Measurements from ENCODE around the gene NCAM1.

Gene NCAM1

DNA sequence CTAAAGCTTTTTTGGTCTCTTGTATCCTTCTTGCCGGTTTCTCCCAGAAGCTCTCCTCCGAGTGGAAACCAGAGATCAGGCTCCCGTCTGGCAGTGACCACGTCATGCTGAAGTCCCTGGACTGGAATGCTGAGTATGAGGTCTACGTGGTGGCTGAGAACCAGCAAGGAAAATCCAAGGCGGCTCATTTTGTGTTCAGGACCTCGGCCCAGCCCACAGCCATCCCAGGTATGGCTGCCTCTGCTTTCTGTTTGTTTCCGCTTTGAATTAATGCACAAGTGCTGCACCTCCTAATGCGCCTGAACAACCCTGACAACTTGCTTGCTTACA is 298.8 kb downstream of the NCAM1 start:
- H3K4me3 ChIP-seq (ENCODE audit: low read depth, low read length): no peak overlapping the region
- no peaks in the 10 kb centered on the region for H3K4me1 ChIP-seq
- no peaks in the 10 kb centered on the region for H3K9me3 ChIP-seq
- TF ChIP-seq, protein P1, sequence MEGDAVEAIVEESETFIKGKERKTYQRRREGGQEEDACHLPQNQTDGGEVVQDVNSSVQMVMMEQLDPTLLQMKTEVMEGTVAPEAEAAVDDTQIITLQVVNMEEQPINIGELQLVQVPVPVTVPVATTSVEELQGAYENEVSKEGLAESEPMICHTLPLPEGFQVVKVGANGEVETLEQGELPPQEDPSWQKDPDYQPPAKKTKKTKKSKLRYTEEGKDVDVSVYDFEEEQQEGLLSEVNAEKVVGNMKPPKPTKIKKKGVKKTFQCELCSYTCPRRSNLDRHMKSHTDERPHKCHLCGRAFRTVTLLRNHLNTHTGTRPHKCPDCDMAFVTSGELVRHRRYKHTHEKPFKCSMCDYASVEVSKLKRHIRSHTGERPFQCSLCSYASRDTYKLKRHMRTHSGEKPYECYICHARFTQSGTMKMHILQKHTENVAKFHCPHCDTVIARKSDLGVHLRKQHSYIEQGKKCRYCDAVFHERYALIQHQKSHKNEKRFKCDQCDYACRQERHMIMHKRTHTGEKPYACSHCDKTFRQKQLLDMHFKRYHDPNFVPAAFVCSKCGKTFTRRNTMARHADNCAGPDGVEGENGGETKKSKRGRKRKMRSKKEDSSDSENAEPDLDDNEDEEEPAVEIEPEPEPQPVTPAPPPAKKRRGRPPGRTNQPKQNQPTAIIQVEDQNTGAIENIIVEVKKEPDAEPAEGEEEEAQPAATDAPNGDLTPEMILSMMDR (IDR thresholded peaks at IDR 0.05; ENCODE audit: low read depth, low read length): no peak
- H3K36me3 ChIP-seq: peaks cover 72% of the 10 kb centered on the region
- H3K27me3 ChIP-seq: no peaks in the 10 kb centered on the region
- DNase-seq: no peak

- no peaks in the 10 kb centered on the region for H3K9me3 ChIP-seq
- TF ChIP-seq, protein P1 (IDR thresholded peaks at IDR 0.05; ENCODE audit: low read depth, low read length): no peak
- no peaks in the 10 kb centered on the region for H3K4me1 ChIP-seq
- peaks cover 75% of the 10 kb centered on the region for H3K36me3 ChIP-seq
- DNase-seq: no peak
- H3K27me3 ChIP-seq: no peaks in the 10 kb centered on the region
- H3K4me3 ChIP-seq (ENCODE audit: low read depth, low read length): no peak overlapping the region
Measured at GRCh38 chr11:113260541-113260940, 299.3 kb downstream of the NCAM1 start.

GRCh38 chr11:113261709-113262475 is 300.7 kb downstream of the NCAM1 start:
- Histone ChIP-seq H3K4me1 (no peaks in the 10 kb centered on the region), H3K36me3 (peaks cover 71% of the 10 kb centered on the region), H3K4me3 (ENCODE audit: low read depth, low read length) (no peak overlapping the region), H3K9me3 (no peaks in the 10 kb centered on the region), H3K27me3 (no peaks in the 10 kb centered on the region)
- TF ChIP-seq, protein P1 (IDR thresholded peaks at IDR 0.05; ENCODE audit: low read depth, low read length): no peak
- DNase-seq: no peak

DNA sequence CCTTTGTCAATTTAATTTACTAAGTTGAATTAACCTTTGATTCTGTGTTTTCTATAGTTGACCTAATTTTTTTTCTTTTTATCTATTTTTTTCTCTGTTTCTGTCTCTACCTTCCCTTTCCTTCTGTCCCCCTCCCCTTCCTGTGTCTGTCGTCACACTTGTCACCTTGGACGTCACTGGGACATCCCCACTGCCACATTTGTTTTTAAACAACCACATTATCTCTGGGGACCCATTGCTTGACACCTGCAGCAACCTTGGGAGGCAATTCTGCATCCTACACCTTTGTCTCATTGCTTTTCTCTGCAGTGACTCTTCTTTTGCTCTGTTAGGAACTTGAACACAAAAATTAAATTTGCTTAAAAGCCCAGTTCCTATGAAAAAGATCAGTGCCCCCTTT is 301.4 kb downstream of the NCAM1 start:
- Histone ChIP-seq H3K36me3 (peaks cover 70% of the 10 kb centered on the region), H3K27me3 (no peaks in the 10 kb centered on the region), H3K4me3 (ENCODE audit: low read depth, low read length) (no peak overlapping the region), H3K9me3 (no peaks in the 10 kb centered on the region), H3K4me1 (no peaks in the 10 kb centered on the region)
- no peak for DNase-seq
- TF ChIP-seq, protein P1 (IDR thresholded peaks at IDR 0.05; ENCODE audit: low read depth, low read length): no peak

DNA sequence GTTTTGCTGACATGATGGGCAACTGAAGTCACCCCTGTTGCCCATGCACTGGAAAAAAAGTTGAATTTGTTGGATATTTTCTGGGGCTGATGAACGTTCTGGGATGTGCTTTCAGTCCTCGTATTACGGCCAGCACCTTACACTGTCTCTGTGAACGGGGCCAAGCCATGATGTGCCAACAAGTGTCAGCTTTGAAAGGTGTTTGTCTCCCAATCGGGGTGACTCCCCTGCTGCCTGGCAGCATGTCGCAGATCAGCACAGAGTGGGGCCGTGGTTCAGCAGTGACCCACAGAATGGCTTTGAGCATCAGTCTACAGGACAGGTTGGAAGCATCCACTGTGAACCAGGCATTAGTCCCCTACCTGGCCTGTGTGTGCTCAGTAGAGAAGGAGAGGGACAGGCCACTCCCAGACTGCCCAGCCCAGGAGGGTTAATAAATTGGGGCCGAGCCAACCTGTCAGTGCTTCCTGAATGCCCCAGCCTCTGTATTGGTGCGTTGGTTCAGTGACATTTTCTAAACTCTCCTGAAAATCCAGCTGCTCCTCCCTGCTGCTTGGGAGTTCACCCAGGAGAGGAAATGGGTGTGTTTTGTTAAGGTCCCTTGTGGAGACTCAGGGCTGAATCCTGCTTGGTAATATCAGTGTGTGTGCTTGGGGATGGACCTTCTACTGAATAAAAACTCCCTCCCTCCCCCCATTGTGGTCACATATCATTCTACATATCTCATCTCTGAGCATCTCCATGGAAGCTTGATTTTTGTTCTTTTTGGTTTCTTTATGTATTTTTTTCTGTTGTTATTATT is 302.4 kb downstream of the NCAM1 start:
- no peak for DNase-seq
- H3K9me3 ChIP-seq: no peaks in the 10 kb centered on the region
- no peaks in the 10 kb centered on the region for H3K27me3 ChIP-seq
- H3K4me3 ChIP-seq (ENCODE audit: low read depth, low read length): no peak overlapping the region
- H3K36me3 ChIP-seq: peaks cover 69% of the 10 kb centered on the region
- TF ChIP-seq, protein P1 (IDR thresholded peaks at IDR 0.05; ENCODE audit: low read depth, low read length): no peak
- H3K4me1 ChIP-seq: no peaks in the 10 kb centered on the region

DNA sequence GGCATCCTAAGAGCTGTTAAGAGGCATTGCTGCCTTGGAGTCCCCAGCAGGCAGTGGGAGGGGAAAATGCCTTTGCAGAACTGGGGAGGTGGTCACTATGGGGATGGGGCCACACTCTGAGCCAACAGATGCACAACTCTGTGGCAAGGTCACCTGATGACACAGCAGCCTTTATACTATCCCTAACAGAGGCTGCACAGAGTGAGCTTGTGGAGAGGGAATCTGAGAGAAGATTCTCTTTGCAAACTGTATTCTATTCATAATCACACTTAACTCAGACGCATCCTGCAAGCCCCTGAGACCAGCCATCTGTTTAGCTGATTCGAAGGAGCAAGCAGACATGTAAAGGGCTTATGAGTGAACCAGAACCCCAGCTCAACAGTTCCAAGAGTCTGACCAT is 304.1 kb downstream of the NCAM1 start:
- Histone ChIP-seq H3K27me3 (no peaks in the 10 kb centered on the region), H3K4me1 (no peaks in the 10 kb centered on the region), H3K9me3 (no peaks in the 10 kb centered on the region), H3K36me3 (peaks cover 73% of the 10 kb centered on the region), H3K4me3 (ENCODE audit: low read depth, low read length) (no peak overlapping the region)
- no peak for DNase-seq
- TF ChIP-seq, protein P1 (IDR thresholded peaks at IDR 0.05; ENCODE audit: low read depth, low read length): no peak

All from BE2C (cell line).